Breast epithelium (tissue), 4 donors: ENCODE measurements around the gene USP46. TPM values are rescaled to one million over a fixed set of nuclear protein-coding genes. Genes with fewer than 3 reads are reported as not detected.

Experiments used
- DNase-seq, 2 donors: peaks; one replicate each; pipeline ENCODE4 v3.0.0-alpha.2; 2019; ENCODE audit warnings: low spot score in 2 of 2
- H3K27ac ChIP-seq, 2 donors: fragments of 200-600 bp; sonication (generic) in 1 of 2; one replicate each; pipeline ENCODE4 v1.5.1; 2016 to 2019; ENCODE audit warnings: mild to moderate bottlenecking in 1 of 2
- H3K27me3 ChIP-seq, 2 donors: fragments of 200-600 bp; sonication (generic) in 1 of 2; one replicate each; pipeline versions ENCODE4 v1.5.1 to v1.6.0; 2017 to 2019; ENCODE audit warnings: control low read depth in 1 of 2, mild to moderate bottlenecking in 1 of 2
- H3K36me3 ChIP-seq: fragments of 200-600 bp; one replicate; pipeline ENCODE4 v1.5.1; 2019
- H3K4me1 ChIP-seq, 2 donors: fragments of 200-600 bp; sonication (generic); one replicate each; pipeline ENCODE4 v1.5.1; 2016 to 2019; ENCODE audit warnings: control low read depth in 1 of 2
- H3K4me3 ChIP-seq, 3 donors: fragments of 200-600 bp; sonication (generic); 1 replicate in 2 of 3; 2 replicates in 1 of 3; pipeline ENCODE4 v1.5.1; 2016 to 2019; ENCODE audit warnings: mild to moderate bottlenecking in 3 of 3, moderate library complexity in 2 of 3
- H3K9me3 ChIP-seq, 2 donors: fragments of 200-600 bp; sonication (generic) in 1 of 2; one replicate each; pipeline ENCODE4 v1.5.1; 2016 to 2019; ENCODE audit warnings: control low read depth in 1 of 2
- POLR2A ChIP-seq: fragments of 450-650 bp; IDR thresholded peaks from one replicate; pipeline ENCODE4 v1.6.1; 2016; ENCODE audit warnings: antibody characterized with exemption, mild to moderate bottlenecking, moderate library complexity
- POLR2AphosphoS5 ChIP-seq, 3 donors: sonication (generic); formaldehyde crosslinking; IDR thresholded peaks; one replicate each; pipeline ENCODE4 v1.6.1; 2017; ENCODE audit warnings: antibody characterized with exemption in 3 of 3
- intact Hi-C: fragments of 100-400 bp; cut with DNase I; formaldehyde crosslinking; loops from one replicate; pipeline ENCODE4 v1.15.1; 2023; ENCODE audit warnings: low total_unique reads
- total RNA-seq, 3 donors: library from RNA; depleted of rRNA; stranded (reverse); fragments of >200 nt; gene quantifications; one replicate each; pipeline ENCODE4 v1.1.0, GENCODE V29; 2016
- TF ChIP-seq, protein P1 (sequence below), 3 donors: fragments of 450-650 bp; IDR thresholded peaks; one replicate each; pipeline ENCODE4 v1.5.1; 2016 to 2017; ENCODE audit warnings: antibody characterized with exemption in 3 of 3, mild to moderate bottlenecking in 3 of 3, moderate library complexity in 3 of 3

USP46 gene
- total RNA-seq, 3 donors from 2014 or later = 8.0 to 16.8 (median 14.1) TPM

DNA sequence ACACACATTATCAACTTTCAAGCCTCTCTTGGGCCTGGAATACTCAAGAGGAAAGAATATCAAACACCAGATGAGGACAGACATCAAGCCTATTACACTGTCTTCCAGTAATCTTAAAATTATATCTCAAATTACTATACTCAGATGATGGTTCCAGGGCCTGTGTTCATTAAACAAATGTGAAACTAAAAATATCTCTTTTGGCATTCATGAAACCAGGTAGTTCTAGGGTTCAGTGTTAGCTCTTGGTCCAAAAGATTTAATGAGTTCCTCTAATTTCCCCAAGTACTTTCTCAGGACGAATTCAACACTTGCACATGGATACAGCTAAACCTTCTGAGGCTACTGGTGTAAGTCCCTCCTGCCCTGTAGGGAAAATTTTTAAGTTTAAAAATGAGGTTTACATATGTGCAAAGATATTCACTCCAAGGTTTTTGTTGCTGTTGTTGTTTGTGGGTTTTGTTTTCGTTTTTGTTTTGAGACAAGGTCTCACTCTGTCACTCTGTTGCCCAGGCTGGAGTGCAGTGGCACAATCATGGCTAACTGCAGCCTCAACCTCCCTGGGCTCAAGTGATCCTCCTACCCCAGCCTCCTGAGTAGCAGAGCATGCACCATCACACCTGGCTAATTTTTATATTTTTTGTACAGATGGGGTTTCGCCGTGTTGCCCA lies 79.4 kb downstream of the USP46 start:
- H3K27me3 ChIP-seq = no peaks in the 10 kb centered on the region
- H3K4me3 ChIP-seq = no peak overlapping the region
- no peaks in the 10 kb centered on the region for H3K4me1 ChIP-seq
- no peaks in the 10 kb centered on the region for H3K36me3 ChIP-seq
- DNase-seq = no peak
- TF ChIP-seq, protein P1, sequence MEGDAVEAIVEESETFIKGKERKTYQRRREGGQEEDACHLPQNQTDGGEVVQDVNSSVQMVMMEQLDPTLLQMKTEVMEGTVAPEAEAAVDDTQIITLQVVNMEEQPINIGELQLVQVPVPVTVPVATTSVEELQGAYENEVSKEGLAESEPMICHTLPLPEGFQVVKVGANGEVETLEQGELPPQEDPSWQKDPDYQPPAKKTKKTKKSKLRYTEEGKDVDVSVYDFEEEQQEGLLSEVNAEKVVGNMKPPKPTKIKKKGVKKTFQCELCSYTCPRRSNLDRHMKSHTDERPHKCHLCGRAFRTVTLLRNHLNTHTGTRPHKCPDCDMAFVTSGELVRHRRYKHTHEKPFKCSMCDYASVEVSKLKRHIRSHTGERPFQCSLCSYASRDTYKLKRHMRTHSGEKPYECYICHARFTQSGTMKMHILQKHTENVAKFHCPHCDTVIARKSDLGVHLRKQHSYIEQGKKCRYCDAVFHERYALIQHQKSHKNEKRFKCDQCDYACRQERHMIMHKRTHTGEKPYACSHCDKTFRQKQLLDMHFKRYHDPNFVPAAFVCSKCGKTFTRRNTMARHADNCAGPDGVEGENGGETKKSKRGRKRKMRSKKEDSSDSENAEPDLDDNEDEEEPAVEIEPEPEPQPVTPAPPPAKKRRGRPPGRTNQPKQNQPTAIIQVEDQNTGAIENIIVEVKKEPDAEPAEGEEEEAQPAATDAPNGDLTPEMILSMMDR (IDR thresholded peaks at IDR 0.05) = no peak
- TF ChIP-seq POLR2AphosphoS5 (IDR thresholded peaks at IDR 0.05) = no peak
- no peak for TF ChIP-seq POLR2A
- intact Hi-C loops = no loop called here
- no peaks in the 10 kb centered on the region for H3K9me3 ChIP-seq
- H3K27ac ChIP-seq = no peak overlapping the region

DNA sequence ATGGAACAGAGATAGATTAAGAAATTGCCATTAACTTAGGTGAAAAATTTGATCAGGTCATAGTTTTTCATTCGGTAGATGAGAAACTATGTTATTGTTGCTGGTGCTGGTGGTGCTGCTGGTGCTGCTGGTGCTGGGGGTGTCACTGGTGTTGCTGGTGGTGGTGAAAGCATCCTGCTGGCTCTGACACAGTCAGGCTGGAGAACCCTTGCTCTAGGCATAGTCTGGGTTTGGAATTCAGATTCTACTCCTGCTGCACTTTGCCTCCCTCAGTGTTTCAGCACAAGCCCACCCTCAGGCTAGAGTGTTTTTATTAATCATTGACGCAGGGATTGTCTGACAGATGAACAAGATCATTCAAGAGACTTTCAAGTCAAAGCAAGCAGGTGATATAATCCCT lies 80.2 kb downstream of the USP46 start:
- intact Hi-C loops = no loop called here
- H3K4me3 ChIP-seq = no peak overlapping the region
- H3K27ac ChIP-seq = no peak overlapping the region
- DNase-seq = no peak
- H3K9me3 ChIP-seq = no peaks in the 10 kb centered on the region
- no peaks in the 10 kb centered on the region for H3K4me1 ChIP-seq
- H3K36me3 ChIP-seq = no peaks in the 10 kb centered on the region
- H3K27me3 ChIP-seq = no peaks in the 10 kb centered on the region
- no peak for TF ChIP-seq POLR2A
- TF ChIP-seq, protein P1 (IDR thresholded peaks at IDR 0.05) = no peak
- no peak for TF ChIP-seq POLR2AphosphoS5 (IDR thresholded peaks at IDR 0.05)

DNA sequence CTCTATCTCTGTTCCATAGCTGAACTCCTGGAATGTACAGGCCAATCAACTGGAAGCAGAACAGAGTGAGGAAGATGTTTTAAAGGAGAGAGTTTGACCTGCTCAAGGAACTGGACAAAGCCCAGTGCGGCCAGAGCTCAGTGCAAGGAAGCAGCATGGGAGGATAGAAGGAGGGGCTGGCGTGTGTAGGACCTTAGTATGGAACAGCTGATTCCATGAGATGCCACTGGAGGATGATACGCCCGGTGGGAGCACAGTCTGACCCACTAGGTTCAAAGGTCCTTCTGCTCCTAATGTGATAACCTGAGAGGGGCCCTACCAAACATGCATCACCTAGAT lies 81.5 kb downstream of the USP46 start:
- DNase-seq = no peak
- Histone ChIP-seq H3K4me1 (no peaks in the 10 kb centered on the region), H3K27ac (no peak overlapping the region), H3K36me3 (no peaks in the 10 kb centered on the region), H3K27me3 (no peaks in the 10 kb centered on the region), H3K4me3 (no peak overlapping the region), H3K9me3 (no peaks in the 10 kb centered on the region)
- TF ChIP-seq POLR2A = no peak
- TF ChIP-seq POLR2AphosphoS5 (IDR thresholded peaks at IDR 0.05) = no peak
- TF ChIP-seq, protein P1 (IDR thresholded peaks at IDR 0.05) = no peak
- intact Hi-C loops = no loop called here

DNA sequence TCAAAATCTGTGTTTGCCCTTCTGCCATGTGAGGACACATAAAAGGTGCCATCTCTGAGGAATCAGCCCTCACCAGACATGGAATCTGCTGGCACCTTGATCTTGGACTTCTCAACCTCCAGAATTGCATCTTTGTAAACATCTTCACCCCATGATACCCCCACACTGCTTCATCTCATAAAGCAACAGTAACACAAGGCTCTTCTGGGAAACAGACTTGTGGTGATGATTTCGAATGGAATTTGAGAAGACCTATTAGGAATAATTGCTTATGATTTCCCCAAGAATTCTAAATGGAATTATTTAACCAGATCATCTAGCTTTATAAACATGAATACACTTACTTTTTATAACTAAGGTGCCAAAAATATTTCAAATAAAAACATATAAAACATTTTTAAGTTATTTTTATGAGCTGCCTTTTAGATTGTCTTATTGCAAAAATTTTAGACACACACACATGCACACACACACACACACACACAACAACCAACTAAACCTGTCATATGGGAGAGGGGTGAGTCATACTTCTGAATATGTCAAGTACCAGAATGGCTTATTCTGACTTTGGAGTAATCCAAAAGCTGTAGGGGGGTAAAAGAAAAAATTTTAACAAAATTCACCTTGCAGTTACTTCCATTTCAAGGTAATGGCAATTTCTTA lies 82.0 kb downstream of the USP46 start:
- intact Hi-C loops = no loop called here
- Histone ChIP-seq H3K27ac (no peak overlapping the region), H3K27me3 (no peaks in the 10 kb centered on the region), H3K36me3 (no peaks in the 10 kb centered on the region), H3K4me1 (no peaks in the 10 kb centered on the region), H3K4me3 (no peak overlapping the region), H3K9me3 (no peaks in the 10 kb centered on the region)
- no peak for DNase-seq
- TF ChIP-seq, protein P1 (IDR thresholded peaks at IDR 0.05) = no peak
- TF ChIP-seq POLR2A (no peak), POLR2AphosphoS5 (IDR thresholded peaks at IDR 0.05) (no peak)

DNA sequence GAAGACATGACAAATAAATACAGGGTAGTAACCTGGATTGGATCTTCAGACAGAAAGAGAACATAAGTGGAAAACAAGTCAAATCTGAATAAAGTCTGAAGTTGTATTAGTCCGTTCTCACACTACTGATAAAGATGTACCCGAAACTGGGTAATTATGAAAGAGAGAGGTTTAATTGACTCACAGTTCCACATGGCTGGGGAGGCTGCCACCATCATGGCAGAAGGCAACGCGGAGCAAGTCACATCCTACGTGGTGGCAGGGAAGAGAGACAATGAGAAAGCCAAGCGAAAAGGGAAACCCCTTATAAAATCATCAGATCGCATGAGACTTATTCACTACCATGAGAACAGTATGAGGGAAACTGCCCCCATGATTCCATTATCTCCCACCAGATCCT lies 82.8 kb downstream of the USP46 start:
- TF ChIP-seq POLR2A (no peak), POLR2AphosphoS5 (IDR thresholded peaks at IDR 0.05) (no peak)
- TF ChIP-seq, protein P1 (IDR thresholded peaks at IDR 0.05) = no peak
- Histone ChIP-seq H3K4me3 (no peak overlapping the region), H3K27ac (no peak overlapping the region), H3K36me3 (no peaks in the 10 kb centered on the region), H3K27me3 (no peaks in the 10 kb centered on the region), H3K4me1 (no peaks in the 10 kb centered on the region), H3K9me3 (no peaks in the 10 kb centered on the region)
- no peak for DNase-seq
- intact Hi-C loops = no loop called here
